ENCODE results near the gene SPEG. TPM values are rescaled to one million over a fixed set of nuclear protein-coding genes. Genes with fewer than 3 reads are reported as not detected.
A peak's percentile ranks its signal among the peaks of the same experiment; 100 is the strongest.

SPEG gene
- total and polyA plus RNA-seq, 2 of the 8 experiments (the other 6 are each of a cell fraction or from before 2014, with no cell fraction given): 19.9 to 32.0 TPM

DNA sequence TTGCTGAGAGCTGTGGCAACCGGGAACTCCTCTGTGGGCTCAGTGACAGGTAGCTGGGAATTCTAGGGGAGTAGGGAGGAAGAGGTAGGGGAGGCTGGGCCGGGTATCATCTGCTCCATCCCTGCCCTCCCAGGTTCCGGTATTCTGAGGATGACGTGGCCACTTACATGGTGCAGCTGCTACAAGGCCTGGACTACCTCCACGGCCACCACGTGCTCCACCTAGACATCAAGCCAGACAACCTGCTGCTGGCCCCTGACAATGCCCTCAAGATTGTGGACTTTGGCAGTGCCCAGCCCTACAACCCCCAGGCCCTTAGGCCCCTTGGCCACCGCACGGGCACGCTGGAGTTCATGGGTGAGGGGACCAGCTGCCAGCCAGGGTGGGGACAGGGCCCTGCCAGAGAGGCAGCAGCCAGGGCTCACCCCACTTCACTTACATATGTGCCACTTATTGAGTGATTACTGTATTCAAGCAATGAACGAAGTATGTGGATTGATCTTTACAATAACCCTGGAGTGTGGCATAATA is 56.0 kb downstream of the SPEG start:
- Histone ChIP-seq H3K14ac (ENCODE audit: insufficient read length) (no peak overlapping the region), H2AFZ (ENCODE audit: low read length) (no peak overlapping the region), H3K9ac (replicated peaks in 1 of 4; ENCODE audit: extremely low read depth in 1 of 4, low read depth in 3 of 4, low read length in 3 of 4) (no peak overlapping the region), H4K91ac (replicated peaks; ENCODE audit: insufficient read length, low read length) (no peak overlapping the region), H3K18ac (ENCODE audit: extremely low read depth, low read length) (no peak overlapping the region), H3K4me2 (ENCODE audit: insufficient read depth in 1 of 2, low read depth in 2 of 2, low read length in 2 of 2) (no peak overlapping the region), H3K56ac (replicated peaks; ENCODE audit: insufficient read length, low read depth, low read length) (no peak overlapping the region), H3K79me1 (ENCODE audit: low read depth, low read length) (no peaks in the 10 kb centered on the region), H2BK15ac (ENCODE audit: low read length) (0 out of 2 replicates have a peak overlapping the region, but pooled peaks have one; percentile 23), H2BK120ac (replicated peaks; ENCODE audit: low read depth, low read length) (no peak overlapping the region), H2BK20ac (ENCODE audit: low read length) (peak overlapping the region; percentile 62; the same call in 1 of the 2 replicates), H3K4me1 (replicated peaks in 1 of 4; ENCODE audit: control insufficient read depth in 3 of 4, insufficient read depth in 4 of 4, low read length in 3 of 4) (peaks cover 6 to 26% (median 20%) of the 10 kb centered on the region in 4 experiments), H3K36me3 (ENCODE audit: control insufficient read depth in 2 of 4, insufficient read depth in 4 of 4, low read length in 3 of 4) (no peaks in the 10 kb centered on the region), H2BK12ac (ENCODE audit: low read depth, low read length) (no peak overlapping the region; the same call in 1 of the 2 replicates), H2AK5ac (ENCODE audit: low read depth, low read length) (no peak overlapping the region), H2BK5ac (ENCODE audit: low read depth, low read length) (no peak overlapping the region), H3K23ac (ENCODE audit: insufficient read length) (no peak overlapping the region), H4K5ac (ENCODE audit: insufficient read length, low read depth, low read length) (no peak overlapping the region), H3K27ac (ENCODE audit: low read depth, low read length) (no peak overlapping the region), H3K27me3 (replicated peaks in 1 of 4; ENCODE audit: control insufficient read depth in 3 of 4, extremely low read depth in 1 of 4, insufficient read depth in 3 of 4, low read length in 3 of 4) (peaks cover 2 to 32% (median 20%) of the 10 kb centered on the region in 4 experiments), H3K23me2 (ENCODE audit: low read depth, low read length) (no peaks in the 10 kb centered on the region), H3K79me2 (ENCODE audit: control insufficient read depth in 1 of 2, insufficient read depth in 2 of 2, low read length in 2 of 2) (no peaks in the 10 kb centered on the region), H3K4ac (replicated peaks; ENCODE audit: insufficient read length, low read depth, low read length) (no peak overlapping the region), H4K20me1 (replicated peaks in 1 of 2; ENCODE audit: control insufficient read depth in 1 of 2, insufficient read depth in 2 of 2, low read length in 2 of 2) (no peaks in the 10 kb centered on the region), H3K4me3 (ENCODE audit: extremely low read depth in 1 of 4, insufficient read depth in 2 of 4, low read depth in 3 of 4, low read length in 4 of 4) (no peak overlapping the region), H4K8ac (ENCODE audit: extremely low read depth, insufficient read depth, low read length) (no peak overlapping the region), H3K9me3 (ENCODE audit: insufficient read depth in 2 of 2, low read depth in 1 of 2, low read length in 1 of 2) (no peaks in the 10 kb centered on the region)
- ChIA-PET CTCF (ENCODE audit: partially characterized antibody) (interaction anchor here (1.2 to 113.1 kb wide), 5 partner anchors 1 to 199 kb away, joined by 3 to 7248 read pairs (median 37); partner anchors contain the start of genes ASIC4, CHPF, DES and GMPPA), POLR2A (ENCODE audit: partially characterized antibody) (interaction anchor here (1.0 to 19.9 kb wide), 10 partner anchors 9 to 62 kb away, joined by 3 to 216 read pairs (median 4); partner anchors contain the start of genes ASIC4 and GMPPA)
- FAIRE-seq (no peak), DNase-seq (ENCODE audit: low read depth in 1 of 2, low spot score in 2 of 2) (no peak)
- 90% methylated on average over 9 of the region's 10 CpGs; no CpG with 5 or more reads in 1 of the 2 experiments for WGBS, 2 experiments (ENCODE audit: extremely low coverage in 1 of 2, insufficient coverage in 1 of 2, insufficient read length in 1 of 2, insufficient replicate concordance in 2 of 2, low coverage in 1 of 2, low lambda C conversion rate in 2 of 2, missing lambda C conversion rate in 1 of 2)
- no peak for TF ChIP-seq RFX5 (IDR thresholded peaks at IDR 0.05; ENCODE audit: borderline replicate concordance, low read depth, low read length)
- TF ChIP-seq CHD2 (IDR thresholded peaks at IDR 0.05; ENCODE audit: low read length): no peak
- TF ChIP-seq EGR1 (IDR thresholded peaks at IDR 0.05; ENCODE audit: borderline replicate concordance, low read depth, low read length): no peak
- TF ChIP-seq CEBPB (IDR thresholded peaks at IDR 0.05; ENCODE audit: low read depth, low read length): no peak
- no peak for TF ChIP-seq RAD21 (IDR thresholded peaks at IDR 0.05 in 1 of 2, conservative IDR thresholded peaks at IDR 0.05 in 1 of 2; ENCODE audit: low read depth in 2 of 2, low read length in 2 of 2)
- TF ChIP-seq POU5F1 (IDR thresholded peaks at IDR 0.05; ENCODE audit: low read depth, low read length): no peak
- TF ChIP-seq SIRT6 (IDR thresholded peaks at IDR 0.05; ENCODE audit: low read length): no peak
- no peak for TF ChIP-seq EP300 (IDR thresholded peaks at IDR 0.05; ENCODE audit: borderline replicate concordance in 1 of 2, low read depth in 2 of 2, low read length in 2 of 2)
- no peak for TF ChIP-seq FOSL1 (IDR thresholded peaks at IDR 0.05; ENCODE audit: insufficient read depth, low read depth, low read length)
- no peak for TF ChIP-seq TAF1 (IDR thresholded peaks at IDR 0.05; ENCODE audit: low read depth, low read length)
- TF ChIP-seq GTF2F1 (IDR thresholded peaks at IDR 0.05; ENCODE audit: borderline replicate concordance, low read depth, low read length): no peak
- no peak for TF ChIP-seq POLR2A (IDR thresholded peaks at IDR 0.05; ENCODE audit: control extremely low read depth in 1 of 2, low read depth in 2 of 2, low read length in 2 of 2)
- TF ChIP-seq CREB1 (IDR thresholded peaks at IDR 0.05): no peak
- TF ChIP-seq CTBP2 (IDR thresholded peaks at IDR 0.05; ENCODE audit: borderline replicate concordance, insufficient read depth, insufficient read length, low read length): no peak
